NOMO-1 treated with dmso at 0.1 percent for 144 hours (cell line): ENCODE results near the gene UBP1.

ENCODE experiments used
- DNase-seq: peaks from one replicate; lab custom pipeline; 2025; ENCODE audit not compliant: unreplicated experiment; lab: John Stamatoyannopoulos, UW

Gene UBP1

GRCh38 chr3:33392144-33392543 lies 48.1 kb downstream of the UBP1 start:
- DNase-seq = no peak

GRCh38 chr3:33391255-33391995 lies 48.8 kb downstream of the UBP1 start:
- no peak for DNase-seq

- DNase-seq = no peak
These were observed 50.3 kb downstream of the UBP1 start for GRCh38 chr3:33389908-33390307.

GRCh38 chr3:33388374-33389100 lies 51.7 kb downstream of the UBP1 start:
- no peak for DNase-seq

- DNase-seq = no peak
These were observed 53.6 kb downstream of the UBP1 start for GRCh38 chr3:33386631-33387030.

GRCh38 chr3:33385423-33385822 lies 54.8 kb downstream of the UBP1 start:
- DNase-seq = no peak

- no peak for DNase-seq
These were observed 56.3 kb downstream of the UBP1 start for GRCh38 chr3:33383951-33384350.

- DNase-seq = no peak
These were observed 59.6 kb downstream of the UBP1 start for GRCh38 chr3:33380653-33381052.

- no peak for DNase-seq
These were observed 62.3 kb downstream of the UBP1 start for GRCh38 chr3:33377931-33378330.

GRCh38 chr3:33377489-33377888 lies 62.7 kb downstream of the UBP1 start:
- no peak for DNase-seq

GRCh38 chr3:33373082-33373437 lies 67.1 kb downstream of the UBP1 start:
- no peak for DNase-seq

GRCh38 chr3:33372218-33373081 lies 67.8 kb downstream of the UBP1 start:
- DNase-seq = peak; percentile 80

- DNase-seq = no peak
These were observed 75.6 kb downstream of the UBP1 start for GRCh38 chr3:33364531-33365128.

GRCh38 chr3:33364060-33364459 lies 76.1 kb downstream of the UBP1 start:
- no peak for DNase-seq

- DNase-seq = no peak
These were observed 76.9 kb downstream of the UBP1 start for GRCh38 chr3:33363113-33363800.

- no peak for DNase-seq
These were observed 79.9 kb downstream of the UBP1 start for GRCh38 chr3:33360136-33360825.

GRCh38 chr3:33358172-33358781 lies 81.9 kb downstream of the UBP1 start:
- no peak for DNase-seq

GRCh38 chr3:33355611-33356010 lies 84.6 kb downstream of the UBP1 start:
- no peak for DNase-seq

- DNase-seq = no peak
These were observed 100.4 kb downstream of the UBP1 start for GRCh38 chr3:33339758-33340157.
